GM19395 (cell line): Measurements from ENCODE around the gene TNKS2.
"Not testable (repeated sequence)": the region's sequence is repeated elsewhere in the genome, so short reads cannot be mapped to it uniquely, and the experiment has no call there.

Experiments
- ATAC-seq: cut with Tn5 transposase; IDR thresholded peaks from one replicate; pipeline ENCODE4 v1.9.1; 2021; ENCODE audit warnings: mild to moderate bottlenecking, moderate library complexity; ENCODE audit not compliant: unreplicated experiment

Gene TNKS2

GRCh38 chr10:91864744-91865143, 66.5 kb downstream of the TNKS2 start:
- ATAC-seq: no peak

- ATAC-seq: no peak
Observed at GRCh38 chr10:91865562-91866081, 67.4 kb downstream of the TNKS2 start.

- no peak for ATAC-seq
Observed at GRCh38 chr10:91875156-91875555, 76.9 kb downstream of the TNKS2 start.

GRCh38 chr10:91875779-91876178, 77.6 kb downstream of the TNKS2 start:
- ATAC-seq: no peak

- ATAC-seq: no peak
Observed at GRCh38 chr10:91879515-91880170, 81.4 kb downstream of the TNKS2 start.

GRCh38 chr10:91880310-91880709, 82.1 kb downstream of the TNKS2 start:
- no peak for ATAC-seq

- no peak for ATAC-seq
Observed at GRCh38 chr10:91883549-91884444, 85.6 kb downstream of the TNKS2 start.

GRCh38 chr10:91884536-91884935, 86.3 kb downstream of the TNKS2 start:
- no peak for ATAC-seq

- no peak for ATAC-seq
Observed at GRCh38 chr10:91885362-91886079, 87.3 kb downstream of the TNKS2 start.

- no peak for ATAC-seq
Observed at GRCh38 chr10:91886954-91887271, 88.7 kb downstream of the TNKS2 start.

- no peak for ATAC-seq
Observed at GRCh38 chr10:91887272-91888076, 89.2 kb downstream of the TNKS2 start.

GRCh38 chr10:91891125-91892001, 93.1 kb downstream of the TNKS2 start:
- no peak for ATAC-seq

- ATAC-seq: no peak
Observed at GRCh38 chr10:91893051-91893450, 94.8 kb downstream of the TNKS2 start.

- ATAC-seq: not testable (repeated sequence)
Observed at GRCh38 chr10:91894261-91894685, 96.0 kb downstream of the TNKS2 start.

- no peak for ATAC-seq
Observed at GRCh38 chr10:91896212-91896756, 98.1 kb downstream of the TNKS2 start.

GRCh38 chr10:91897421-91897820, 99.2 kb downstream of the TNKS2 start:
- ATAC-seq: no peak

GRCh38 chr10:91901784-91902677, 103.8 kb downstream of the TNKS2 start:
- ATAC-seq: no peak

- ATAC-seq: no peak
Observed at GRCh38 chr10:91907033-91907594, 108.9 kb downstream of the TNKS2 start.
